GM23338 (cell line): ENCODE measurements around the gene SLC2A5. TPM values are rescaled to one million over a fixed set of nuclear protein-coding genes. Genes with fewer than 3 reads are reported as not detected.

Experiments
- ATAC-seq: fragments of 200-7000 bp; cut with Tn5 transposase; 3 replicates; pipeline ENCODE4 v1.9.1; 2020
- DNase-seq: peaks from one replicate; pipeline ENCODE4 v3.0.0-alpha.2; 2015; ENCODE audit warnings: low spot score
- H2AFZ ChIP-seq: fragments of 200-600 bp; sonication (generic); 2 replicates; pipeline ENCODE4 v1.8.0; 2016; ENCODE audit warnings: antibody characterized with exemption, mild to moderate bottlenecking, moderate library complexity
- H3F3A ChIP-seq: fragments of 200-600 bp; sonication (generic); replicated peaks from 2 replicates; pipeline ENCODE4 v1.8.0; 2017; ENCODE audit warnings: antibody characterized with exemption, mixed run types, low read depth
- H3K27ac ChIP-seq: fragments of 200-600 bp; sonication (generic); 2 replicates; pipeline ENCODE4 v1.6.1; 2016; ENCODE audit warnings: low read depth
- H3K27me3 ChIP-seq: fragments of 200-600 bp; sonication (generic); 2 replicates; pipeline ENCODE4 v1.8.0; 2016; ENCODE audit warnings: mild to moderate bottlenecking, mixed run types, moderate library complexity; ENCODE audit not compliant: insufficient read depth
- H3K36me3 ChIP-seq: fragments of 200-600 bp; sonication (generic); 2 replicates; pipeline ENCODE4 v1.8.0; 2016; ENCODE audit warnings: mild to moderate bottlenecking; ENCODE audit not compliant: insufficient read depth
- H3K4me1 ChIP-seq: fragments of 200-600 bp; sonication (generic); 2 replicates; pipeline ENCODE4 v1.8.0; 2016; ENCODE audit warnings: mild to moderate bottlenecking, moderate library complexity; ENCODE audit not compliant: insufficient read depth
- H3K4me2 ChIP-seq: fragments of 200-600 bp; sonication (generic); 2 replicates; pipeline ENCODE4 v1.7.1; 2017; ENCODE audit warnings: mixed run types
- H3K4me3 ChIP-seq: fragments of 200-600 bp; sonication (generic); 2 replicates; pipeline ENCODE4 v1.6.1; 2016; ENCODE audit warnings: mixed run types
- H3K79me2 ChIP-seq: fragments of 200-600 bp; sonication (generic); replicated peaks from 2 replicates; pipeline ENCODE4 v1.8.0; 2017; ENCODE audit warnings: mild to moderate bottlenecking; ENCODE audit not compliant: insufficient read depth
- H3K9me2 ChIP-seq: fragments of 200-600 bp; sonication (generic); 2 replicates; pipeline ENCODE4 v1.8.0; 2017; ENCODE audit not compliant: insufficient read depth
- H4K20me1 ChIP-seq: fragments of 200-600 bp; sonication (generic); replicated peaks from 2 replicates; pipeline ENCODE4 v1.8.0; 2017; ENCODE audit warnings: mild to moderate bottlenecking; ENCODE audit not compliant: insufficient read depth
- H3K27ac Mint-ChIP-seq: 2 replicates; pipeline ENCODE4 v1.8.0; 2020; ENCODE audit warnings: inconsistent platforms, mild to moderate bottlenecking, moderate library complexity, mixed read lengths
- H3K27me3 Mint-ChIP-seq: 3 replicates; pipeline ENCODE4 v1.8.0; 2022; ENCODE audit warnings: low read depth, mild to moderate bottlenecking, moderate library complexity, mixed read lengths, inconsistent platforms; ENCODE audit not compliant: insufficient read depth, poor library complexity
- H3K36me3 Mint-ChIP-seq: 3 replicates; pipeline ENCODE4 v1.8.0; 2021; ENCODE audit warnings: low read depth, mild to moderate bottlenecking, inconsistent platforms, moderate library complexity, mixed read lengths
- H3K4me1 Mint-ChIP-seq: 3 replicates; pipeline ENCODE4 v1.8.0; 2020; ENCODE audit warnings: mild to moderate bottlenecking, inconsistent platforms, mixed read lengths
- H3K4me3 Mint-ChIP-seq: 3 replicates; pipeline ENCODE4 v1.8.0; 2021; ENCODE audit warnings: moderate library complexity, mild to moderate bottlenecking, inconsistent platforms, mixed read lengths
- H3K9me3 Mint-ChIP-seq: 3 replicates; pipeline ENCODE4 v1.8.0; 2020; ENCODE audit warnings: moderate library complexity, mild to moderate bottlenecking, inconsistent platforms, mixed read lengths
- CTCF ChIP-seq, 2 experiments: fragments of 200-600 bp in 1 of 2; sonication (generic) in 1 of 2; conservative IDR thresholded peaks; 2 replicates each; pipeline versions ENCODE4 v1.5.1 to v1.6.1; 2016 to 2017; ENCODE audit warnings: antibody characterized with exemption in 2 of 2, low read depth in 2 of 2, mild to moderate bottlenecking in 2 of 2, moderate library complexity in 1 of 2
- ETS1 ChIP-seq: IDR thresholded peaks from 2 replicates; pipeline ENCODE4 v1.6.1; 2016; ENCODE audit warnings: antibody characterized with exemption
- EZH2 ChIP-seq: fragments of 200-600 bp; sonication (generic); IDR thresholded peaks from one replicate; pipeline ENCODE4 v1.8.0; 2017; ENCODE audit warnings: antibody characterized with exemption, mild to moderate bottlenecking, low read depth; ENCODE audit not compliant: unreplicated experiment
- EZH2phosphoT487 ChIP-seq: fragments of 200-600 bp; sonication (generic); IDR thresholded peaks from one replicate; pipeline ENCODE4 v1.8.1; 2018; ENCODE audit warnings: antibody characterized with exemption; ENCODE audit not compliant: unreplicated experiment
- ZNF114 ChIP-seq: fragments of 250-450 bp; sonication (Bioruptor Pico); IDR thresholded peaks from 2 replicates; pipeline ENCODE4 v1.5.0; 2020; ENCODE audit warnings: mild to moderate bottlenecking, moderate library complexity
- polyA plus RNA-seq: library from polyadenylated mRNA; unstranded; fragments of >200 nt; fragmentation: Nextera tagmentation; extraction: Ambion mirVana; gene quantifications from 2 replicates; pipeline ENCODE4 v1.2.1, GENCODE V29; 2016
- total RNA-seq: library from RNA; depleted of rRNA; stranded (reverse); fragments of >200 nt; shearing (Covaris generic); gene quantifications from 2 replicates; pipeline ENCODE4 v1.2.3, GENCODE V29; 2014
- TF ChIP-seq, protein P1 (sequence below): fragments of 250-450 bp; sonication (Bioruptor Pico); IDR thresholded peaks from 2 replicates; pipeline ENCODE4 v1.5.0; 2020; ENCODE audit warnings: mild to moderate bottlenecking, moderate library complexity

SLC2A5 gene
- total and polyA plus RNA-seq, 2 experiments from 2014 or later = 0.03 TPM; not detected in 1

DNA sequence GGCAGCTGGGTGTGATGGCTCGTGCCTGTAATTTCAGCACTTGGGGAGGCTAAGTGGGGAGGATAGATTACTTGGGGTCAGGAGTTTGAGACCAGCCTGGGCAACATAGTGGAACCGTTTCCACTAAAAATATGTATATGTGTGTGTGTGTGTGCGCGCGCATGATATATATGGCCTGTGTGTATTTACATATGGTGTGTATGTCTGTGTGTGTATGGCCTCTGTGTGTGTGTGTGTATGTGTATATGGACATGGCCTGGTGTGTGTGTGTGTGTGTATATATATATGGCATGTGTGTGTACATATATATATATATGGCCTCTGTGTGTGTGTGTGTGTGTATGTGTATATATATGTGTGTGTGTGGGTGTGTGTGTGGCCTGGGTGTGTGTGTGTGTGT lies 27.2 kb downstream of the SLC2A5 start:
- Histone ChIP-seq H3K79me2 (no peaks in the 10 kb centered on the region), H3K4me1 (no peaks in the 10 kb centered on the region), H2AFZ (no peak overlapping the region), H3F3A (no peaks in the 10 kb centered on the region), H3K27me3 (no peaks in the 10 kb centered on the region), H3K4me3 (no peak overlapping the region), H3K4me2 (no peak overlapping the region), H3K27ac (no peak overlapping the region), H3K9me2 (no peaks in the 10 kb centered on the region), H3K36me3 (no peaks in the 10 kb centered on the region), H4K20me1 (no peaks in the 10 kb centered on the region)
- DNase-seq (no peak), ATAC-seq (no peak)
- H3K27ac Mint-ChIP-seq = no peak overlapping the region
- no peaks in the 10 kb centered on the region; the same call in 2 of the 3 replicates for H3K36me3 Mint-ChIP-seq
- H3K4me1 Mint-ChIP-seq = no peaks in the 10 kb centered on the region; the same call in 2 of the 3 replicates
- TF ChIP-seq ETS1 (no peak), EZH2 (no peak), ZNF114 (CRISPR knock-in tag) (no peak), CTCF (conservative IDR thresholded peaks at IDR 0.05; ENCODE audit: low read depth in 2 of 2) (no peak), EZH2phosphoT487 (no peak)
- TF ChIP-seq, protein P1, sequence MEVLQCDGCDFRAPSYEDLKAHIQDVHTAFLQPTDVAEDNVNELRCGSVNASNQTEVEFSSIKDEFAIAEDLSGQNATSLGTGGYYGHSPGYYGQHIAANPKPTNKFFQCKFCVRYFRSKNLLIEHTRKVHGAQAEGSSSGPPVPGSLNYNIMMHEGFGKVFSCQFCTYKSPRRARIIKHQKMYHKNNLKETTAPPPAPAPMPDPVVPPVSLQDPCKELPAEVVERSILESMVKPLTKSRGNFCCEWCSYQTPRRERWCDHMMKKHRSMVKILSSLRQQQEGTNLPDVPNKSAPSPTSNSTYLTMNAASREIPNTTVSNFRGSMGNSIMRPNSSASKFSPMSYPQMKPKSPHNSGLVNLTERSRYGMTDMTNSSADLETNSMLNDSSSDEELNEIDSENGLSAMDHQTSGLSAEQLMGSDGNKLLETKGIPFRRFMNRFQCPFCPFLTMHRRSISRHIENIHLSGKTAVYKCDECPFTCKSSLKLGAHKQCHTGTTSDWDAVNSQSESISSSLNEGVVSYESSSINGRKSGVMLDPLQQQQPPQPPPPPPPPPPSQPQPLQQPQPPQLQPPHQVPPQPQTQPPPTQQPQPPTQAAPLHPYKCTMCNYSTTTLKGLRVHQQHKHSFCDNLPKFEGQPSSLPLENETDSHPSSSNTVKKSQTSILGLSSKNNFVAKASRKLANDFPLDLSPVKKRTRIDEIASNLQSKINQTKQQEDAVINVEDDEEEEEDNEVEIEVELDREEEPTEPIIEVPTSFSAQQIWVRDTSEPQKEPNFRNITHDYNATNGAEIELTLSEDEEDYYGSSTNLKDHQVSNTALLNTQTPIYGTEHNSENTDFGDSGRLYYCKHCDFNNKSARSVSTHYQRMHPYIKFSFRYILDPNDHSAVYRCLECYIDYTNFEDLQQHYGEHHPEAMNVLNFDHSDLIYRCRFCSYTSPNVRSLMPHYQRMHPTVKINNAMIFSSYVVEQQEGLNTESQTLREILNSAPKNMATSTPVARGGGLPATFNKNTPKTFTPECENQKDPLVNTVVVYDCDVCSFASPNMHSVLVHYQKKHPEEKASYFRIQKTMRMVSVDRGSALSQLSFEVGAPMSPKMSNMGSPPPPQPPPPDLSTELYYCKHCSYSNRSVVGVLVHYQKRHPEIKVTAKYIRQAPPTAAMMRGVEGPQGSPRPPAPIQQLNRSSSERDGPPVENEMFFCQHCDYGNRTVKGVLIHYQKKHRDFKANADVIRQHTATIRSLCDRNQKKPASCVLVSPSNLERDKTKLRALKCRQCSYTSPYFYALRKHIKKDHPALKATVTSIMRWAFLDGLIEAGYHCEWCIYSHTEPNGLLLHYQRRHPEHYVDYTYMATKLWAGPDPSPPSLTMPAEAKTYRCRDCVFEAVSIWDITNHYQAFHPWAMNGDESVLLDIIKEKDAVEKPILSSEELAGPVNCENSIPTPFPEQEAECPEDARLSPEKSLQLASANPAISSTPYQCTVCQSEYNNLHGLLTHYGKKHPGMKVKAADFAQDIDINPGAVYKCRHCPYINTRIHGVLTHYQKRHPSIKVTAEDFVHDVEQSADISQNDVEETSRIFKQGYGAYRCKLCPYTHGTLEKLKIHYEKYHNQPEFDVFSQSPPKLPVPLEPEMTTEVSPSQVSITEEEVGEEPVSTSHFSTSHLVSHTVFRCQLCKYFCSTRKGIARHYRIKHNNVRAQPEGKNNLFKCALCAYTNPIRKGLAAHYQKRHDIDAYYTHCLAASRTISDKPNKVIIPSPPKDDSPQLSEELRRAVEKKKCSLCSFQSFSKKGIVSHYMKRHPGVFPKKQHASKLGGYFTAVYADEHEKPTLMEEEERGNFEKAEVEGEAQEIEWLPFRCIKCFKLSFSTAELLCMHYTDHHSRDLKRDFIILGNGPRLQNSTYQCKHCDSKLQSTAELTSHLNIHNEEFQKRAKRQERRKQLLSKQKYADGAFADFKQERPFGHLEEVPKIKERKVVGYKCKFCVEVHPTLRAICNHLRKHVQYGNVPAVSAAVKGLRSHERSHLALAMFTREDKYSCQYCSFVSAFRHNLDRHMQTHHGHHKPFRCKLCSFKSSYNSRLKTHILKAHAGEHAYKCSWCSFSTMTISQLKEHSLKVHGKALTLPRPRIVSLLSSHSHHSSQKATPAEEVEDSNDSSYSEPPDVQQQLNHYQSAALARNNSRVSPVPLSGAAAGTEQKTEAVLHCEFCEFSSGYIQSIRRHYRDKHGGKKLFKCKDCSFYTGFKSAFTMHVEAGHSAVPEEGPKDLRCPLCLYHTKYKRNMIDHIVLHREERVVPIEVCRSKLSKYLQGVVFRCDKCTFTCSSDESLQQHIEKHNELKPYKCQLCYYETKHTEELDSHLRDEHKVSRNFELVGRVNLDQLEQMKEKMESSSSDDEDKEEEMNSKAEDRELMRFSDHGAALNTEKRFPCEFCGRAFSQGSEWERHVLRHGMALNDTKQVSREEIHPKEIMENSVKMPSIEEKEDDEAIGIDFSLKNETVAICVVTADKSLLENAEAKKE (CRISPR knock-in tag) = no peak
- no peaks in the 10 kb centered on the region for H3K9me3 Mint-ChIP-seq
- no peak overlapping the region for H3K4me3 Mint-ChIP-seq
- H3K27me3 Mint-ChIP-seq = peaks cover 7% of the 10 kb centered on the region
